Gastrocnemius medialis (tissue), 4 donors: ENCODE measurements around the gene MYBPH.

Source experiments
- CTCF ChIP-seq, 5 experiments: fragments of 450-650 bp in 3 of 5; fragments of 200-600 bp in 2 of 5; sonication (generic) in 2 of 5; IDR thresholded peaks in 4 of 5; conservative IDR thresholded peaks in 1 of 5; 1 replicate in 4 of 5; 2 replicates in 1 of 5; pipeline ENCODE4 v1.5.1; 2016 to 2019; ENCODE audit warnings: antibody characterized with exemption in 5 of 5, mild to moderate bottlenecking in 3 of 5, moderate library complexity in 3 of 5
- POLR2A ChIP-seq, 2 donors: fragments of 450-650 bp; IDR thresholded peaks; one replicate each; pipeline ENCODE4 v1.6.1; 2017; ENCODE audit warnings: antibody characterized with exemption in 2 of 2, mild to moderate bottlenecking in 2 of 2, moderate library complexity in 2 of 2

GRCh38 chr1:203158960-203159665, 16.5 kb downstream of the MYBPH start:
- TF ChIP-seq POLR2A (IDR thresholded peaks at IDR 0.05) = no peak
- no peak for TF ChIP-seq CTCF (IDR thresholded peaks at IDR 0.05 in 4 of 5, conservative IDR thresholded peaks at IDR 0.05 in 1 of 5)
